Measurements from ENCODE around the gene PIK3R3.

GRCh38 chr1:46002551-46003150 lies 129.8 kb downstream of the PIK3R3 start:
- no peak for TF ChIP-seq CTCF (IDR thresholded peaks at IDR 0.05)
- no peak for TF ChIP-seq POLR2A (IDR thresholded peaks at IDR 0.05)
- TF ChIP-seq EP300 (IDR thresholded peaks at IDR 0.05), result no peak
